Measurements from ENCODE around the gene QPCT. TPM values are rescaled to one million over a fixed set of nuclear protein-coding genes. Genes with fewer than 3 reads are reported as not detected.

The QPCT gene
- total and polyA plus RNA-seq, 2 experiments from 2014 or later: 37.5 to 48.5 TPM

GRCh38 chr2:37422816-37423215 lies 78.4 kb downstream of the QPCT start:
- H3F3A ChIP-seq (ENCODE audit: insufficient read depth): peaks cover 16% of the 10 kb centered on the region
- no peaks in the 10 kb centered on the region for H3K9me3 ChIP-seq (ENCODE audit: low read depth)
- no peaks in the 10 kb centered on the region for H3K27me3 ChIP-seq (replicated peaks; ENCODE audit: insufficient read depth)
- H4K20me1 ChIP-seq (ENCODE audit: insufficient read depth): no peaks in the 10 kb centered on the region
- H3K4me3 ChIP-seq: no peak overlapping the region
- peak overlapping the region; percentile 80 for H3K27ac ChIP-seq
- WGBS, 2 experiments (ENCODE audit: low coverage in 1 of 2, low lambda C conversion rate in 2 of 2, missing lambda C conversion rate in 2 of 2): 92 to 93% methylated on average over 4 of the region's 4 CpGs
- H3K4me1 ChIP-seq (ENCODE audit: insufficient read depth): peaks cover 20% of the 10 kb centered on the region
- H3K79me2 ChIP-seq (ENCODE audit: insufficient read depth): no peaks in the 10 kb centered on the region
- H3K9ac ChIP-seq: 0 out of 2 replicates have a peak overlapping the region, but pooled peaks have one; percentile 59
- H3K9me2 ChIP-seq (ENCODE audit: insufficient read depth): no peaks in the 10 kb centered on the region
- in situ Hi-C loops (cut with MboI): loop anchor here (25.0 kb wide), 1 partner anchor 414 kb away; no protein-coding TSS in a partner anchor
- H3K36me3 ChIP-seq (ENCODE audit: low read depth): no peaks in the 10 kb centered on the region
- no peak overlapping the region for H3K4me2 ChIP-seq (ENCODE audit: unreplicated experiment)
- TF ChIP-seq EZH2phosphoT487 (IDR thresholded peaks at IDR 0.05; ENCODE audit: insufficient read depth, low read depth) (no peak), EZH2 (IDR thresholded peaks at IDR 0.05; ENCODE audit: insufficient read depth, poor library complexity, severe bottlenecking) (no peak)
- DNase-seq: no peak
- H2AFZ ChIP-seq: 0 out of 2 replicates have a peak overlapping the region, but pooled peaks have one; percentile 56

Small RNAs within 50 kb of the gene (small RNA-seq; reads per million reads assigned to genes)
- gene RNU6-939P (ENCODE audit: low read depth, low replicate concordance): not detected

Other genes starting within 250 kb of the QPCT start
- gene EIF2AK2, start 187.7 kb upstream of the QPCT start, total RNA-seq (2014; rRNA removed; shearing (Covaris generic)): 30.9 and 63.1 TPM in 2 replicates
- gene EIF2AK2, start 187.7 kb upstream of the QPCT start, polyA plus RNA-seq (2016; fragmentation: Nextera tagmentation; extraction: Ambion mirVana): 35.9 and 43.8 TPM in 2 replicates
- gene SULT6B1, start 156.0 kb upstream of the QPCT start, total RNA-seq (2014; rRNA removed; shearing (Covaris generic)): not detected in 2 replicates
- not detected in 2 replicates for gene SULT6B1, start 156.0 kb upstream of the QPCT start, polyA plus RNA-seq (2016; fragmentation: Nextera tagmentation; extraction: Ambion mirVana)
- gene CEBPZOS, start 148.1 kb upstream of the QPCT start, total RNA-seq (2014; rRNA removed; shearing (Covaris generic)): 13.2 and 19.0 TPM in 2 replicates
- 37.7 and 39.9 TPM in 2 replicates for gene CEBPZOS, start 148.1 kb upstream of the QPCT start, polyA plus RNA-seq (2016; fragmentation: Nextera tagmentation; extraction: Ambion mirVana)
- 34.0 and 35.0 TPM in 2 replicates for gene CEBPZ, start 113.0 kb upstream of the QPCT start, total RNA-seq (2014; rRNA removed; shearing (Covaris generic))
- 22.6 and 23.0 TPM in 2 replicates for gene CEBPZ, start 113.0 kb upstream of the QPCT start, polyA plus RNA-seq (2016; fragmentation: Nextera tagmentation; extraction: Ambion mirVana)
- 14.8 and 25.2 TPM in 2 replicates for gene NDUFAF7, start 113.0 kb upstream of the QPCT start, total RNA-seq (2014; rRNA removed; shearing (Covaris generic))
- 15.2 and 16.4 TPM in 2 replicates for gene NDUFAF7, start 113.0 kb upstream of the QPCT start, polyA plus RNA-seq (2016; fragmentation: Nextera tagmentation; extraction: Ambion mirVana)
- gene PRKD3, start 19.8 kb upstream of the QPCT start, total RNA-seq (2014; rRNA removed; shearing (Covaris generic)): 52.9 and 74.0 TPM in 2 replicates
- 16.7 and 19.7 TPM in 2 replicates for gene PRKD3, start 19.8 kb upstream of the QPCT start, polyA plus RNA-seq (2016; fragmentation: Nextera tagmentation; extraction: Ambion mirVana)

All from GM23248 (cell line).